Right renal cortex interstitium (tissue), 3 donors: Measurements from ENCODE around the gene RASA3. TPM values are rescaled to one million over a fixed set of nuclear protein-coding genes. Genes with fewer than 3 reads are reported as not detected.

ENCODE experiments used
- DNase-seq, 3 donors: peaks; one replicate each; pipeline ENCODE4 v3.0.0-alpha.2; 2013; ENCODE audit warnings: low read depth in 3 of 3, low spot score in 2 of 3
- polyA plus RNA-seq, 3 donors: library from polyadenylated mRNA; unstranded; fragments of 120-200 nt; gene quantifications; one replicate each; pipeline ENCODE4 v1.2.1, GENCODE V29; 2013; ENCODE audit not compliant: insufficient read length in 3 of 3

RASA3 gene
- polyA plus RNA-seq, 3 donors: 12.0 to 13.1 (median 12.5) TPM

- no peak for DNase-seq
Observed at GRCh38 chr13:113929628-113930615, 202.5 kb downstream of the RASA3 start.

GRCh38 chr13:113928685-113929627, 203.5 kb downstream of the RASA3 start:
- DNase-seq: no peak

Other genes with a start within 250 kb of the RASA3 start
- under 1 TPM in 2 of 3 donors, not detected in 1; 0.07 to 0.18 TPM for gene C13orf46, start 158.5 kb downstream of the RASA3 start, polyA plus RNA-seq
- 1 to 10 TPM in 1 of 3 donors, not detected in 2; 9.5 TPM for gene CFAP97D2, start 46.6 kb upstream of the RASA3 start, polyA plus RNA-seq
- gene CDC16, start 102.3 kb upstream of the RASA3 start, polyA plus RNA-seq: 100 to 1,000 TPM; 108 to 200 (median 114) TPM
- gene UPF3A, start 149.0 kb upstream of the RASA3 start, polyA plus RNA-seq: 100 to 1,000 TPM in 2 of 3 donors, 10 to 100 TPM in 1; 91.9 to 105 (median 103) TPM
- gene CHAMP1, start 181.9 kb upstream of the RASA3 start, polyA plus RNA-seq: 10 to 100 TPM; 36.0 to 38.2 (median 37.2) TPM